Lung (tissue), 12 donors: Measurements from ENCODE around the gene SAMD1. TPM values are rescaled to one million over a fixed set of nuclear protein-coding genes. Genes with fewer than 3 reads are reported as not detected.

ENCODE experiments used
- ATAC-seq: fragments of 200-7000 bp; cut with Tn5 transposase; one replicate; pipeline ENCODE4 v1.9.1; 2020; ENCODE audit warnings: moderate number of reproducible peaks; ENCODE audit not compliant: insufficient read depth, low FRiP score
- DNase-seq, 3 donors: peaks; one replicate each; pipeline ENCODE4 v3.0.0-alpha.2; 2013 to 2017
- H3K27ac ChIP-seq, 2 donors: one replicate each; pipeline ENCODE4 v1.5.1; 2013; ENCODE audit warnings: mild to moderate bottlenecking in 2 of 2, moderate library complexity in 2 of 2, control low read depth in 1 of 2, inconsistent platforms in 1 of 2, low read depth in 1 of 2, low read length in 1 of 2
- H3K27me3 ChIP-seq, 3 donors: one replicate each; pipeline ENCODE4 v1.5.1; 2013; ENCODE audit warnings: low read length in 2 of 3; ENCODE audit not compliant: control insufficient read depth in 3 of 3, insufficient read depth in 3 of 3
- H3K36me3 ChIP-seq, 4 donors: one replicate each; pipeline ENCODE4 v1.5.1; 2013; ENCODE audit warnings: low read length in 4 of 4, mild to moderate bottlenecking in 1 of 4, moderate library complexity in 1 of 4; ENCODE audit not compliant: control insufficient read depth in 4 of 4, insufficient read depth in 4 of 4
- H3K4me1 ChIP-seq, 5 donors: one replicate each; pipeline ENCODE4 v1.5.1; 2013; ENCODE audit warnings: low read length in 5 of 5, mild to moderate bottlenecking in 2 of 5, moderate library complexity in 1 of 5; ENCODE audit not compliant: control insufficient read depth in 5 of 5, insufficient read depth in 5 of 5
- H3K4me3 ChIP-seq: one replicate; pipeline ENCODE4 v1.5.1; 2013; ENCODE audit warnings: mild to moderate bottlenecking, control low read depth, moderate library complexity
- H3K9ac ChIP-seq, 2 donors: one replicate each; pipeline ENCODE4 v1.5.1; 2013; ENCODE audit warnings: low read length in 2 of 2, control low read depth in 1 of 2; ENCODE audit not compliant: insufficient read depth in 1 of 2
- H3K9me3 ChIP-seq, 4 donors: one replicate each; pipeline ENCODE4 v1.5.1; 2013; ENCODE audit warnings: low read length in 3 of 4, mild to moderate bottlenecking in 1 of 4, moderate library complexity in 1 of 4; ENCODE audit not compliant: control insufficient read depth in 4 of 4, insufficient read depth in 3 of 4
- WGBS, 2 donors: extraction: QIAGEN DNeasy Blood & Tissue Kit; methylation state at CpG; one replicate each; pipeline ENCODE4 v1.1.7; 2013; 5-methylcytosine and 5-hydroxymethylcytosine counted together
- polyA plus RNA-seq, 2 donors: library from polyadenylated mRNA; stranded (reverse); fragments of 200-250 nt; gene quantifications; one replicate each; pipeline ENCODE4 v1.2.1, GENCODE V29; 2013
- total RNA-seq, 2 donors: library from RNA; depleted of rRNA in 1 of 2; stranded (reverse); fragments of >200 nt in 1 of 2; gene quantifications; one replicate each; pipeline ENCODE4 v1.2.1, GENCODE V29; 2014 to 2021
- TF ChIP-seq, protein P1 (sequence below): IDR thresholded peaks from 2 replicates; pipeline ENCODE4 v1.5.1; 2012; ENCODE audit warnings: mild to moderate bottlenecking; ENCODE audit errors: control extremely low read depth, extremely low read depth
- donor health status: control.
- donor health status: control.
- donor health status: Bipolar disorder and iron deficiency.
- donor health status: healthy.
- donor health status: DM: yes; HTN: yes; CAD: no.

SAMD1 gene
- total and polyA plus RNA-seq, 4 donors: 32.9 to 48.8 (median 39.4) TPM

DNA sequence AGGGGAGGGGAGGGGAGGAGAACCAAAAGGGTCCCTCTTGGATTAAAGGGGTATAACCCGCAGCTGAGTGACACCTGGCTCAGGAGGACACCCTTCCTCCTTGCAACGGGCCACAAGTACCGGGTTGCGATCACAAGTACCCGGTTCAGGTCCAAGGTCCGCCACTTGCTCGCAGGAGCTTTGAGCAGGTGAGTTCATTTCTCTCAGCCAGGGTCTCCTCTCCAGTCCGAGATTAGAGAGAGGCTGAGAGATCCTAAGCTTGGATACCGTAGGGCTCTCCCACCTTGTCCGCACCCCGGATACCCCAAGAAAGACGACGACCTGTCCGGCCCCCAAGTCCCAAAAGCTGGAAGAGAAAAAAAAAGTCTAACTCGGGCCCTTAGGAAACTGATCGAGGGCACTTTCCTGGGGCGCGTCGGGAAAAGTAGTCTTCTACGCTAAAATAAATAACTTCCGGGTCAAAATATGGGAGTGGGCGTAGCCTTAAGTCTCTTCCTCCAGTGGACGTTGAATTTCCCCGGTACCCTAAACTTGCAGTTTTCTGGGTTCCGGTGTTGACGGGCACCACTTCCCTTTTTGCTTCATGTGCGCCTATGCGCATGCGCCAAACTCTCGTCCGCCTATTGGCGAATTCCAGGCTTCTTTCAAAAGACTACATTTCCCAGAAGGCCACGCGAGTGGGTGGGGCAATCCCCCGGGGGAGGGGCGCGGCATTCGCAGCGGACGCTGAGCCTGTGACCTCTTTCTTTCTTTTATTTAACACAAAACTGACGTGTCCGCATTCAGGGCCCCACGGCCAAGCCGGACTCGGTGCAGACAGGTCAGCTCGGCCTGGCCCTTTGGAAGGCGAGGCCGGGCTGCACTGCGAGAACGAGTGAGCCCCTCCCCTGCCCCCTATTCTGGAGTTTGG, 9.4 kb downstream of the SAMD1 start:
- peaks cover 0 to 9% (median 6%) of the 10 kb centered on the region in 5 donors for H3K4me1 ChIP-seq

DNA sequence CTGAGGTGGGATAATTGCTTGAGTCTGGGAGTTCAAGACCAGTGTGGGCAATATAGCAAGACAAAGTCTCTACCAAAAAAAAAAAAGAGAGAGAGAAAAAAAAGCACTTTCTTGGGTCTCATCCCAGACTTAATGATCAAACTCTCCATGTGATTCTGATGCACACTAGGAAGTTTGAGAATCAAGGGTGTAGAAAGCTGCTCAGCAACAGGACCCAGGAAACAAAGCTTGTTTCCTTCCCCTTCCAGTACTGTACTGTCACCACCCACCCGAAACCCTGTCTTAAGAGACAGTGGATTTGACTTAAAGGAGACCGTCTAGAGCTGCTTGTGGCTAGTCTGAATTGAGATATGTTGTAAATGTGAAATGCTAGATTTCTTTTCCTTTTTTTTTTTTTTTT, 12.1 kb downstream of the SAMD1 start:
- H3K27ac ChIP-seq: peak overlapping the region in 1 of 2 donors; percentile 39
- H3K9me3 ChIP-seq: no peaks in the 10 kb centered on the region
- H3K27me3 ChIP-seq: no peaks in the 10 kb centered on the region
- no peak overlapping the region for H3K9ac ChIP-seq
- DNase-seq: peak in 2 of 3 donors; percentile 16 to 38
- H3K4me1 ChIP-seq: peaks cover 0 to 26% (median 6%) of the 10 kb centered on the region in 5 donors
- no peak overlapping the region for H3K4me3 ChIP-seq
- TF ChIP-seq, protein P1, sequence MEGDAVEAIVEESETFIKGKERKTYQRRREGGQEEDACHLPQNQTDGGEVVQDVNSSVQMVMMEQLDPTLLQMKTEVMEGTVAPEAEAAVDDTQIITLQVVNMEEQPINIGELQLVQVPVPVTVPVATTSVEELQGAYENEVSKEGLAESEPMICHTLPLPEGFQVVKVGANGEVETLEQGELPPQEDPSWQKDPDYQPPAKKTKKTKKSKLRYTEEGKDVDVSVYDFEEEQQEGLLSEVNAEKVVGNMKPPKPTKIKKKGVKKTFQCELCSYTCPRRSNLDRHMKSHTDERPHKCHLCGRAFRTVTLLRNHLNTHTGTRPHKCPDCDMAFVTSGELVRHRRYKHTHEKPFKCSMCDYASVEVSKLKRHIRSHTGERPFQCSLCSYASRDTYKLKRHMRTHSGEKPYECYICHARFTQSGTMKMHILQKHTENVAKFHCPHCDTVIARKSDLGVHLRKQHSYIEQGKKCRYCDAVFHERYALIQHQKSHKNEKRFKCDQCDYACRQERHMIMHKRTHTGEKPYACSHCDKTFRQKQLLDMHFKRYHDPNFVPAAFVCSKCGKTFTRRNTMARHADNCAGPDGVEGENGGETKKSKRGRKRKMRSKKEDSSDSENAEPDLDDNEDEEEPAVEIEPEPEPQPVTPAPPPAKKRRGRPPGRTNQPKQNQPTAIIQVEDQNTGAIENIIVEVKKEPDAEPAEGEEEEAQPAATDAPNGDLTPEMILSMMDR: no peak
- 27 to 74% methylated on average over 2 of the region's 2 CpGs for WGBS, 2 donors
- no peaks in the 10 kb centered on the region for H3K36me3 ChIP-seq
- ATAC-seq: no peak

More for the DNA sequence above, 9.4 kb downstream of the SAMD1 start:
- ATAC-seq: peak; percentile 92
- H3K27ac ChIP-seq: peak overlapping the region; percentile 90 to 97
- H3K36me3 ChIP-seq: no peaks in the 10 kb centered on the region
- H3K4me3 ChIP-seq: peak overlapping the region; percentile 69
- H3K9me3 ChIP-seq: no peaks in the 10 kb centered on the region
- H3K9ac ChIP-seq: peak overlapping the region; percentile 33 to 85
- DNase-seq: peak; percentile 99 to 100 (median 100)
- TF ChIP-seq, protein P1: no peak
- 0 to 1% methylated on average over 50 of the region's 50 CpGs for WGBS, 2 donors
- H3K27me3 ChIP-seq: no peaks in the 10 kb centered on the region

DNA sequence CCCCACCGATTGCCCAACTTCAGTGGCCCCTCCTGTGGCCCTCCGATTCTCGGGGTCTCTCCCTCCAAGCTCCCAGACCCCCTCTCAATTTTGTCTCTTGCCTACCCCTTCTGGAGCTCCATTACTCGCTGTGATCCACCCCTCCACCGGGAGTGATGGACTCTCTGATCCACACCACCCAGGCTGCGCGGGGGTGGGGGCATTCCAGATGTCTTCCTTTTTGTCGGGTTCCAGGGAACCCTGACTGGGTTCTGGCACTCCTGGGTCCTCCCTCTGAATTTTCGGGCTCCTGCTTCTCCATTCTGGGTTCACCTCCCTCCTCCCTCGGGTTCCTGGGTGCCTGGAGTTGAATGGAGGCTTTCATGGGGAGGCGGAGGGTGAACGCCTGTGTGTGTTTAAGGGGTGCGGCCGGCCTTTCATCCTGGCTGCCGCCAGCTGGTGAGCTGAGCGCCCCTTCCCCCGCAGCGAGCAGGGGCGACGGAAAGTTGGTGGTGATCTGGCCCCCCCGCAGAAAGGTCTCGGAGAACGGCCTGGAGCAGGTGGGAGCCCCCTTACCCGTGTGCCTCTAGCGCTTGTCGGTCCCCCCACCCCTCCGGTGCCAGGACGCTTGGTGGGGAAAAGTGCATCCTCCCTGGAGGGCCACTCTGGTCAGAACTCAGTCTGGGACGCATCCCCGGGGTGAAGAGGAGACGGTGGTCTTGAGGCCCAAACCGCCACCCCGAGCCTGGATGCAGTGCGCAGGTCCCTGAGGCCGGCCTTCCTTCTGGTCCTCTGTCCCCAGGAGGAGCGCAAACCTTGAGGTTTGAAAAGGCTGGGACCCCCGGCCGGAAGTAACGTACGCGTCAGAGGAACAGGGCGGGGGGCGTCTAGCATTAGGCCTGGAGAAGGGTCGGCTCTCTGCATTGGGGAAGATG, 16.4 kb downstream of the SAMD1 start:
- no peak for ATAC-seq
- H3K9me3 ChIP-seq: no peaks in the 10 kb centered on the region
- peak overlapping the region; percentile 93 to 95 for H3K27ac ChIP-seq
- TF ChIP-seq, protein P1: no peak
- WGBS, 2 donors: 3% methylated on average over 43 to 44 of the region's 44 CpGs
- H3K27me3 ChIP-seq: no peaks in the 10 kb centered on the region
- H3K4me3 ChIP-seq: peak overlapping the region; percentile 40
- peak in 2 of 3 donors; percentile 34 to 43 for DNase-seq
- peaks cover 0 to 34% (median 3%) of the 10 kb centered on the region in 5 donors for H3K4me1 ChIP-seq
- peak overlapping the region in 1 of 2 donors; percentile 13 for H3K9ac ChIP-seq
- no peaks in the 10 kb centered on the region for H3K36me3 ChIP-seq
